ENCODE results near the gene ANKRD29.

GRCh38 chr18:23609390-23610023 lies 53.2 kb downstream of the ANKRD29 start:
- no peak for TF ChIP-seq CBX1 (IDR thresholded peaks at IDR 0.05; ENCODE audit: low read depth)
- TF ChIP-seq EZH2 (IDR thresholded peaks at IDR 0.05; ENCODE audit: borderline replicate concordance, low read depth, low read length): no peak
- no peak for TF ChIP-seq CTCF (IDR thresholded peaks at IDR 0.05 in 2 of 3, conservative IDR thresholded peaks at IDR 0.05 in 1 of 3; ENCODE audit: insufficient read depth in 2 of 3, low read depth in 1 of 3, low read length in 3 of 3)
- TF ChIP-seq POLR2A (conservative IDR thresholded peaks at IDR 0.05): no peak
- no peak for TF ChIP-seq ZBTB2 (IDR thresholded peaks at IDR 0.05)
- no peak for TF ChIP-seq HBP1 (CRISPR knock-in tag; IDR thresholded peaks at IDR 0.05)
- peak in 1 of 2 experiments; percentile 66; a peak in 1 of 4 replicates for TF ChIP-seq RCOR1 (IDR thresholded peaks at IDR 0.05; ENCODE audit: borderline replicate concordance in 1 of 2, low read depth in 2 of 2, low read length in 2 of 2)
- TF ChIP-seq HMGXB4 (CRISPR knock-in tag; IDR thresholded peaks at IDR 0.05): no peak
- no peak for TF ChIP-seq SIN3A (IDR thresholded peaks at IDR 0.05; ENCODE audit: borderline replicate concordance in 2 of 2, control insufficient read depth in 1 of 2, low read depth in 2 of 2, low read length in 2 of 2)
- TF ChIP-seq BDP1 (IDR thresholded peaks at IDR 0.05; ENCODE audit: insufficient read depth, insufficient read length): no peak
- no peak for TF ChIP-seq RFX5 (IDR thresholded peaks at IDR 0.05; ENCODE audit: low read depth, low read length)
- TF ChIP-seq ZNF274 (IDR thresholded peaks at IDR 0.05; ENCODE audit: borderline replicate concordance, low read depth, low read length): no peak
